Measurements from ENCODE around the gene RGR. TPM values are rescaled to one million over a fixed set of nuclear protein-coding genes. Genes with fewer than 3 reads are reported as not detected.

RGR gene
- total RNA-seq, 1 experiment from 2014 or later, result not detected

- Mint-ChIP-seq H3K4me1 (peaks cover 16% of the 10 kb centered on the region), H3K4me3 (no peak overlapping the region), H3K9me3 (peaks cover 11% of the 10 kb centered on the region), H3K36me3 (no peaks in the 10 kb centered on the region), H3K27me3 (ENCODE audit: low read depth) (no peaks in the 10 kb centered on the region), H3K27ac (no peak overlapping the region)
- TF ChIP-seq HMGXB4 (CRISPR knock-in tag; IDR thresholded peaks at IDR 0.05), result no peak
- no peak for TF ChIP-seq ERG (CRISPR knock-in tag; IDR thresholded peaks at IDR 0.05)
- TF ChIP-seq OVOL2 (CRISPR knock-in tag; IDR thresholded peaks at IDR 0.05; ENCODE audit: borderline replicate concordance), result no peak
- TF ChIP-seq ZNF532 (CRISPR knock-in tag; IDR thresholded peaks at IDR 0.05; ENCODE audit: borderline replicate concordance), result no peak
- no peak for TF ChIP-seq NR1H2 (CRISPR knock-in tag; IDR thresholded peaks at IDR 0.05)
- TF ChIP-seq ETV6 (CRISPR knock-in tag; IDR thresholded peaks at IDR 0.05), result no peak
- no peak for TF ChIP-seq ZNF416 (CRISPR knock-in tag; IDR thresholded peaks at IDR 0.05)
- TF ChIP-seq ZNF121 (CRISPR knock-in tag; IDR thresholded peaks at IDR 0.05), result no peak
- TF ChIP-seq GRHL2 (CRISPR knock-in tag; IDR thresholded peaks at IDR 0.05; ENCODE audit: insufficient replicate concordance, severe bottlenecking), result no peak
- TF ChIP-seq ZNF396 (CRISPR knock-in tag; IDR thresholded peaks at IDR 0.05; ENCODE audit: borderline replicate concordance), result no peak
- no peak for TF ChIP-seq GTF2I (CRISPR knock-in tag; conservative IDR thresholded peaks at IDR 0.05)
- TF ChIP-seq FOXJ3 (CRISPR knock-in tag; IDR thresholded peaks at IDR 0.05; ENCODE audit: borderline replicate concordance), result no peak
- no peak for TF ChIP-seq ZSCAN18 (CRISPR knock-in tag; IDR thresholded peaks at IDR 0.05)
- TF ChIP-seq MLX (CRISPR knock-in tag; IDR thresholded peaks at IDR 0.05), result no peak
- no peak for TF ChIP-seq MXD4 (CRISPR knock-in tag; IDR thresholded peaks at IDR 0.05; ENCODE audit: borderline replicate concordance)
- no peak for TF ChIP-seq FOXP1 (CRISPR knock-in tag; IDR thresholded peaks at IDR 0.05; ENCODE audit: borderline replicate concordance)
- no peak for TF ChIP-seq ZMAT4 (CRISPR knock-in tag; IDR thresholded peaks at IDR 0.05)
- no peak for TF ChIP-seq ATF3 (CRISPR knock-in tag; conservative IDR thresholded peaks at IDR 0.05)
- TF ChIP-seq NR3C1 (CRISPR knock-in tag; conservative IDR thresholded peaks at IDR 0.05; ENCODE audit: low read depth), result no peak
- no peak for TF ChIP-seq SOX15 (CRISPR knock-in tag; IDR thresholded peaks at IDR 0.05)
- ATAC-seq (peak; percentile 61; the same call in 1 of the 2 replicates), DNase-seq (ENCODE audit: low spot score) (no peak)
- ChIA-PET CTCF (interaction anchor here (1.0 kb wide), 1 partner anchor 43 kb away, joined by 4 read pairs; no protein-coding TSS in a partner anchor), POLR2A (no interaction called here)
These were observed 63.2 kb downstream of the RGR start for GRCh38 chr10:84308021-84308420.

All from WTC11 (cell line).